Suppressor macrophage (primary cell): Measurements from ENCODE around the gene DGKI.

ENCODE experiments used
- DNase-seq, 4 experiments: peaks; one replicate each; pipeline ENCODE4 v3.0.0-alpha.2; 2020 to 2022

Gene DGKI

GRCh38 chr7:137787301-137787976, 59.3 kb downstream of the DGKI start:
- DNase-seq = no peak

GRCh38 chr7:137778511-137778910, 68.3 kb downstream of the DGKI start:
- DNase-seq = no peak

GRCh38 chr7:137774793-137775201, 72.0 kb downstream of the DGKI start:
- DNase-seq = no peak

GRCh38 chr7:137772748-137773147, 74.0 kb downstream of the DGKI start:
- peak; percentile 78 to 93 (median 86) for DNase-seq

DNA sequence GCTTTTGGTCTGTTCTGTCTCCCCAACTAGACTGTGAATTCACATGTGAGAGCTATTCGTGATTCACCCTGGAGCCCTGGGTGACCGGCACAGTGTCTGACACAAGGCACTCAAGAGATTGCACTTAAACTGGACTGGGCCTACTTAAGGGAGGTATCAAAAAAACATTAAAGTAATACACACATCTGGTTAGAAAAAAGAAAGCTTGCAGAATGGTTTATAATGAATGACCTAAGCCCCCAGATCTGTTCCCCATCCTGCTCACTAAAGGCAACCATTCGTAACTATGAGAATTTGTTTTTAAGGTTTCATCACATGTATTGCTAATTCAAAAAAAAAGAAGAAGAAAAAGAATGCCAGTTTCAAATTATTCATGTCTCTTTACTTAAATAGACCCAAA, 74.5 kb downstream of the DGKI start:
- peak; percentile 52 to 75 (median 70) for DNase-seq

GRCh38 chr7:137771679-137772078, 75.1 kb downstream of the DGKI start:
- no peak for DNase-seq

GRCh38 chr7:137771273-137771672, 75.5 kb downstream of the DGKI start:
- DNase-seq = no peak

GRCh38 chr7:137768366-137768765, 78.4 kb downstream of the DGKI start:
- no peak for DNase-seq

DNA sequence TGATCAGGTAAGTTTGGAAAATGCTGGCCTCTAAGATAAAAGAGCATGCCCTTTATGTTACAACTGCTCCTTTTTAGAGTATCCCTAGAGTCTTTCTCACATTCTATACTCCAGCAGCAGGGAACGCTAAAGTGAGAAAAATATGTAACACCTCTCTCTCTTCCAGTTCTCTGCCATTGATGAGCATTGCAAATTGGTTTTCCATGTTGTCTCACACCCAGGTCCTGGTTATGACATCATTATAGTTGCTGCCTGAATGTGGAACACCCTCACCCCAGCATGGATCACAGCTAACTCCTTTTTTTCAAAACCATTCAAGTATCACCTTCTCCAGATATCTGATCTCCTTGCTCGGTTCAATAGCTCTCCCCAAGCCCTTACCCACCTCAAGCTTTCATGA, 84.4 kb downstream of the DGKI start:
- DNase-seq = no peak

DNA sequence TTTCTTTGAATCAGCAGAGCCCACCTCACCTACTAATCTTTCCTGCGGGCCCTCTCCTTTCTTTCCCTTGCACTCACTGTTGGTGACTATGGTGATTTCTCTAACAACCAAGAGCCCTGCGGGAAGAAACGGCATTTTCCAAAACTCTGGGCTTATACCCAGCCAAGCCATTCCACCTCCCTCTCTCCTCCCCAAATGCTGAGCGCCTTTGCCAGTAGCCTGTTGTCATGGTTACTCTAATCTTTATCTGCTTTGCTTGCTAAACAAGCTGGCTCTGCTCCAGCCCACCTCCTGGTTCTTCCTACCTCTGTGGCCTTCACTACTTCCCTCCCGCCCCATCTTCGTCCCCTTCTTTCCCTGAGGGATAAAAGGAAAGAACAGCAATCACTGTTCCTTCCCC, 86.7 kb downstream of the DGKI start:
- no peak for DNase-seq

- DNase-seq = peak; percentile 8 to 64 (median 58)
Measured at GRCh38 chr7:137757146-137757925, 89.4 kb downstream of the DGKI start.

DNA sequence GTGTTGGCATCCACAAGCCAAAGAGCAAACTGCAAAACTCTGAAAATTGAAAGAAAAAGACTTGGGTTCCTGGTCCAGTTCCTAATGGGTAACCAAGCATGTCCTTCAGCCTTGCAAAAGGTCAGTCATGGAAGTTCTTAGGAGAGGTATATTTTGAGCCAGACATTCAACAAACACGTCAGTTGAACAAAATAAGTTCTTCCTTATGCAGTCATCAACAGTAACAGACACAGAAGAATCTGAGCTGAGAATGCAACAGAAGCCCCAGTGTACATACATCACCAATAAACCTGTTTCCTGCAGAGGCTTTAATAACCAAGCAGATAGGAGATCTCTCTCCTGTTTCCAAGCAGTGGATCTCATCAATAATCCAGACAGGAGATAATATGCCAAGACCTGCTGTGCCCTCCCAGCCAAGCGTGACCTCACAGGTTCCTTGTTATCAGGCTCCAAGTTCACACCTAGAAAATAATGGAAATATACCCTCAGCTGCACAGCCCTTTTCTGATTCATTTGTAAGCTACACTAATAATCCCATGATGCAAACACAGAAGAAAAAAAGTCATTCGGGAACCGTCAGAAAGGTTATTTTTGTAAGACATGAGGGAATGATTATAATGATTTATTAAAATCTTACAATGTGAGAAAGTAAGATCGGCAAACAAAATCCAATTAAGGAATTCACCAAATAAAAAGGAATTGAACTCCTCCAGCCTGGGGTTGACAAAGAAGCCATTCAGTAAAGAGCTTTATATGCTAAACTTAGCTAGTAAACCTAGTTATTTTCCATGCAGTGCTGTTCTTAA, 90.7 kb downstream of the DGKI start:
- DNase-seq = peak in 2 of 4 experiments; percentile 11 to 36

- peak; percentile 50 to 79 (median 73) for DNase-seq
Measured at GRCh38 chr7:137755427-137755826, 91.3 kb downstream of the DGKI start.

DNA sequence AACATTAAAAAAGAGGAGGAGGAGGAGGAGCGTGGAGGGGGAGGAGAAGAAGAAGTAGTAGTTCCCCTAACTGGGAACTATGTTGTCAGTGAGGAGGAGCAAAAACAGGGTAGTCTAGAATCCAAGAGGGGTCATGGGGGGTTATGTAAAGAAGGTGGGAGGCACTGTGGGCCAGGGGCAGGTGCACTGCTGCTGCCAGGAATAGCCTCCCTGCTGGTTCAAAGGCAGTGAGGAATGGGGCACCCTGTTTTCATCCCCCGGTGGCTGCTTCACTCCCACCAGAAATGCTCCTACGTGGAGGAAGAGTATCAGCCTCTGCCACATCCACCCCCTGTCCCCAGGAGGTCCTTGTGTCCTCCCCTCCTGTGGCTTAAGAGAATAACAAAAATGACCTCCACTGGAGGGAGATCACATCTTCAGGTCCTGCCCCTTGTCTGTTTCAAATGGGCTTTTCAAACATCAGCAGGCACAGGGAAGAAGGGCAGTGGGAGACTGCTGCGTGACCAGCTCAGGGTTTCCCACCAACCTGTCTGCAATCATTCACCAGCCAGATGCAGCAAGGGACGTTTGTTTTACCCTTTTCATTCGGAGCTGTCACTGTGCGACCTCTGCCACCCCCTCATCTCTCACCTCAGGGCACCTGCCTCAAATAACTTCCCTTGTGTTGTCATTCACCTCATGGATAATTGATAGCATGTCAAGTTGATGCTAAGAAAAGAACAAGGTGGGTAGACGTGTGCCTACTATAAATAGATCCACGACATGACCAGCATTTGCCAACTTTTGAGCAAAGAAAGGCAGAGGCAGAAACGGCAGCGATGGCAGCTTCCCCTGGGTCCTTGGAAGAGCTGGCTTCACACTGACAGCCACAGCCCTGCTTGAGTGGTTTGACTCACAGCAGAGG, 92.6 kb downstream of the DGKI start:
- DNase-seq = peak; percentile 42 to 71 (median 66)

DNA sequence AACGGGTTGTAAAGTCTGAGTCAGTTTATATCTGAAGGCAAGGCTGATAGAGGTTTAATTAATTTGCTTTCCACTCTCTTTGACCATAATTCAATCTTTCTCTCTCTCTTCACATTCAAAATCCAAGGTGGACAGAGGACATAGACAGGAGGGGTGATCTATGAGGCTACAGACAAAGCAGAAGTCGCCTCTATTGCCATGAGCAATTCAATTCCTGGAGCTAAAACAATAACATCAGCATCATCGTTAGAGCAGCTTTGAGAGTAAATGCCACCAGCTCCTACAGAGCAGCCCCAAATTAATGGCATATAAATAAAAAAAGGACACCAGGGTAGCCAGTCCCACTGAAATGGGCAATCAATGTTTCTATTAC, 93.2 kb downstream of the DGKI start:
- no peak for DNase-seq

GRCh38 chr7:137753067-137753466, 93.7 kb downstream of the DGKI start:
- no peak for DNase-seq

DNA sequence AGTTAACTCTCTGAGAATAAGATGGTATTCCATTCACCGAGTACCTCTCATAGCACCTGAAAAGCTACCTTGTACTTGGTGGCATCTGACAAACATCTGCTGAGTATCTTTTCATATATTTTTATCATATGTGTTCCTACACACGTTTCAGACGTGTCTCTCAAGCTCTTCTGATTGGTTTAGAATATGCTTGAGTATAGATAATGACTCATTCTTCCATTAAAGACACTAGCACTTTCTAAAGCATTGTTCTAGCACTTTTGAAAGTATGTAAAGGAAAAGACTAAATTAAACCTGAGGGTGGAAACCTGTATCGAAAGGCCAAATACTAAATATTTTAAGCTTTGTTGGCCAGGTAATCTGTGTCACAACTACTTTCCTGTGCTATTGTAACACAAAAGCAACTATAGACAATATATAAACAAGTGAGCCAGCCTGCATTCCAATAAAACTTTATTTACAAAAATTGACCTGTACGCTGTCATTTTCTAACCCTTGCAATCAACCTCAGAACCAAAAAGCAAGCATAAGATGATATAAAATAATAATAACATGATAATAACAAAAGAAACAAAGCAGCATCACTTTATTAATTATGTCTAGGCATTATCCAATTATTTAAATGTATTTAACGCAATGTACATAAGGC, 95.3 kb downstream of the DGKI start:
- no peak for DNase-seq

DNA sequence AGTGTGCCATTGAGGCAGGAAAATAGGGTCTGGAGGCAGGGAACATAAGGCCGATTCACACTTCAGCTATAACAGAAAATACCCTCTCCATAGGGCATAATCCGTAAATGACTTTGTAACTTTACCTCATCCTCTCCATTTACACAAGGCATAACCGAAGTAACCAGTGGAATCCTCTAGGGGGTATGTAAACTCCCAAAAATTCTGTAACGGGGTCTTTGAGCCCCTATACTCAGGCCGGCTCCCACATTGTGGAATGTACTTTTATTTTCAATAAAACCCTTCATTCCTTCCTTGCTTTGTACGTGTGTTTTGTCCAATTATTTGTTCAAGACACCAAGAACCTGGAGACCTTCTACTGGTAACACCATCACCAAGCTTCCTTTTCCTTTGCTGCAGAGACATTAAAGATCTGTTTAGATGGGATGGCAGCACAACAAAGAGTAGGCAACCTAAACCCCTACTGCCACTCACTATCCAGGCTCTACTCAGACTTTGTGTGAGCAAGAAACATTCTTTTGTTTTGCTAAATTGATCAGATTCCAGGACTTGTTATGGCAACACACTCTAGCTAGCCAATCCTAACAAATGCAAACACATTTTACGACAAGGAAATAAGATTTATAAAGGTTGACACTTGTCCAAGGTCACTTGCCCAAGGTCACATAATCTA, 99.3 kb downstream of the DGKI start:
- DNase-seq = no peak

GRCh38 chr7:137743021-137743420, 103.8 kb downstream of the DGKI start:
- no peak for DNase-seq

DNA sequence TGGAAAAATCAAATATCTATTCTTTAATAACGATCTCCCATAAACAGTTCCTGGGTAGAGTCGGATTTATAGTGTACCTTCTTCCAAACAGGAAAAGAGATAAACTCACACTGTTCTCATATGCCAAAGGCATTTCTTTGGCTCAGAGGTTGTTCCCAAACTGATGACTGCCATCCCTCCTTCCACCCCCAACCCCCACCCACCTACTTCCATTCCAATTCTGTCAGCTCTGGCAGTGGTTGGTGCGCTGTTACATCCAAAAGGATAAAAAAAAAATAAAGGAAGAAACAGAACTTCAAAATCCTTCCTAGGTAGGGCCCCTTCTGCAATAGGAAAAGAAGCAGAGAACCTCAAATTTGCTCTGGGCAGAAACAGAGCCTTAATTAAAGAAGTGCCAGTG, 104.7 kb downstream of the DGKI start:
- no peak for DNase-seq

GRCh38 chr7:137741443-137741842, 105.3 kb downstream of the DGKI start:
- no peak for DNase-seq
